ENCODE data around the gene TSSC4. TPM values are rescaled to one million over a fixed set of nuclear protein-coding genes. Genes with fewer than 3 reads are reported as not detected.

TSSC4 gene
- total and polyA plus RNA-seq, 9 of the 15 experiments (the other 6 are each of a cell fraction or from before 2014, with no cell fraction given) = 0.41 to 54.2 (median 11.0) TPM

DNA sequence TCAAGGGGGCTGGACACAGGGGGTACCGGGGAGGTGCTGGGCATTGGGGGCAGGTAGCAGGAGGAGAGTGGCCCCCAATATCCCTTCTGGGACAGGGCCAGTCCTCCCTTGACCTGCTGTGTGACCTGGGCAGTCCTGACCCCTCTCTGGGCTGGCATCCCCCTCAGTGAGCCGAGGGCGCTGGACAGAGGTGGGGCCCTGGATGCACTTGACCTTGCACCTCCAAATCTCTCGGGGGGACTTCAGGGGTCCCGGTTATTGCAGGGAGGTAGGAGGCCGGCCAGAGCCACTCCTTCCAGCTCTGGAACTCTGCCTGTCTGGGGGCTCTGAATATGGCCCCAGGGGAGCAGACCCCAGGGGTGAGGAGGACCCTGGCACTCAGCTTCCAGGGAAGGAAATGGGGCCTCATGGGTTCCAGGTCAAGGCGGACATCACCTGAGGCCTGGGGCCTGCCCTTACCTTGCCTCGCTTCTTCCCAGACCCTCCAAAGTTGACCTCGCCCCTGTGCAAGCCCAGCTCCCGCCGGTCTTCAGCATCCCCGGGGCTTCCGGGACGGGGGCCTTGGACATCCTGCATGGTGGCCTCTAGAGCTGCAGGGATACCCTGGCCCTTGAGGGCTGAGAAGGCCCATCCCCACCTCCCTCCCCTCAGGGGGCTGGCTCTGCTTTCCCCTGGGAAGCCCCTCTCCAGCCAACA, 22.1 kb downstream of the TSSC4 start:
- Histone ChIP-seq H3K36me3 (ENCODE audit: control insufficient read depth, insufficient read depth, low read length) (no peaks in the 10 kb centered on the region), H3K27ac (ENCODE audit: extremely low read depth, low read depth, low read length) (no peak overlapping the region), H4K20me1 (replicated peaks; ENCODE audit: control insufficient read depth, insufficient read depth, low read length) (0 out of 2 replicates have a peak, but pooled peaks cover 10% of the 10 kb centered on the region), H3K9me1 (ENCODE audit: control insufficient read depth, insufficient read depth, low read length) (peaks cover 2% of the 10 kb centered on the region), H3K79me2 (ENCODE audit: control insufficient read depth, insufficient read depth, low read length) (no peaks in the 10 kb centered on the region), H3K4me2 (ENCODE audit: insufficient read depth, low read length) (no peak overlapping the region), H3K9me3 (replicated peaks; ENCODE audit: control insufficient read depth, insufficient read depth, low read depth, low read length) (no peaks in the 10 kb centered on the region), H2AFZ (ENCODE audit: low read depth, low read length) (no peak overlapping the region), H3K4me1 (replicated peaks in 1 of 2; ENCODE audit: control insufficient read depth in 2 of 2, insufficient read depth in 2 of 2, low read length in 2 of 2) (peaks cover 0 to 43% of the 10 kb centered on the region in 2 experiments; a peak in 3 of 5 replicates), H3K27me3 (ENCODE audit: control insufficient read depth in 2 of 2, insufficient read depth in 2 of 2, low read length in 2 of 2) (peaks cover 0 to 52% of the 10 kb centered on the region in 2 experiments; a peak in 4 of 5 replicates), H3K9ac (ENCODE audit: insufficient read depth in 1 of 2, low read depth in 2 of 2, low read length in 2 of 2) (no peak overlapping the region), H3K4me3 (no peak overlapping the region)
- in situ Hi-C loops (cut with MboI) (no loop called here), intact Hi-C loops (cut with micrococcal nuclease) (no loop called here)
- no peak for FAIRE-seq
- 2% methylated on average over 13 of the region's 14 CpGs for WGBS (ENCODE audit: insufficient coverage, low coverage, missing lambda C conversion rate)
- no peak for TF ChIP-seq POLR2G (IDR thresholded peaks at IDR 0.05; ENCODE audit: low read depth, low read length)
- no peak for TF ChIP-seq ELF1 (tag; IDR thresholded peaks at IDR 0.05)
- no peak for TF ChIP-seq KLF6 (CRISPR knock-in tag; IDR thresholded peaks at IDR 0.05; ENCODE audit: borderline replicate concordance)
- no peak for TF ChIP-seq RBM17 (IDR thresholded peaks at IDR 0.05; ENCODE audit: borderline replicate concordance, low read depth, low read length)
- BruUV-seq (replicated peaks) = no TSS peak
- DNase-seq (ENCODE audit: extremely low read depth in 1 of 4, low spot score in 3 of 4) = no peak
- ChIA-PET CTCF (ENCODE audit: low intra/inter-chr PET ratio) (no interaction called here), POLR2A (interaction anchor here (0.6 to 4.3 kb wide), 2 partner anchors 118 to 475 kb away, joined by 4 to 24 read pairs; no protein-coding TSS in a partner anchor)
- ATAC-seq = no peak

Measured in K562 (cell line).